Astrocyte (in vitro differentiated cells and primary cell): ENCODE results near the gene PTGR3. TPM values are rescaled to one million over a fixed set of nuclear protein-coding genes. Genes with fewer than 3 reads are reported as not detected.

Source experiments
- DNase-seq: peaks from one replicate; pipeline ENCODE4 v3.0.0-alpha.2; 2010; ENCODE audit warnings: low read depth
- FAIRE-seq: peaks from 2 replicates; lab custom pipeline; 2011; peaks lifted over from hg19 to GRCh38; lab: Jason Lieb, UNC
- H2AFZ ChIP-seq: 2 replicates; pipeline ENCODE4 v1.6.0; 2012; ENCODE audit warnings: low read depth, low read length, inconsistent platforms
- H3K27ac ChIP-seq: 2 replicates; pipeline ENCODE4 v1.5.1; 2011; ENCODE audit warnings: low read depth, low read length, inconsistent platforms
- H3K27me3 ChIP-seq: 2 replicates; pipeline ENCODE4 v1.6.0; 2011; ENCODE audit warnings: low read length, inconsistent platforms; ENCODE audit not compliant: insufficient read depth
- H3K36me3 ChIP-seq: 2 replicates; pipeline ENCODE4 v1.5.1; 2011; ENCODE audit warnings: low read length, inconsistent platforms; ENCODE audit not compliant: insufficient read depth
- H3K4me1 ChIP-seq: 2 replicates; pipeline ENCODE4 v1.5.1; 2011; ENCODE audit warnings: low read length, inconsistent platforms; ENCODE audit not compliant: insufficient read depth
- H3K4me2 ChIP-seq: 2 replicates; pipeline ENCODE4 v1.6.0; 2012; ENCODE audit warnings: low read length, inconsistent platforms
- H3K4me3 ChIP-seq: 2 replicates; pipeline ENCODE4 v1.5.1; 2011; ENCODE audit warnings: low read depth, mild to moderate bottlenecking, low read length, inconsistent platforms; ENCODE audit not compliant: insufficient read depth
- H3K79me2 ChIP-seq: 2 replicates; pipeline ENCODE4 v1.6.0; 2012; ENCODE audit warnings: mild to moderate bottlenecking, low read length, inconsistent platforms; ENCODE audit not compliant: insufficient read depth
- H3K9ac ChIP-seq: 2 replicates; pipeline ENCODE4 v1.6.0; 2012; ENCODE audit warnings: mild to moderate bottlenecking, low read length, inconsistent platforms
- H3K9me3 ChIP-seq: 2 replicates; pipeline ENCODE4 v1.5.1; 2012; ENCODE audit warnings: low read depth, mild to moderate bottlenecking, low read length, inconsistent platforms; ENCODE audit not compliant: insufficient read depth
- H4K20me1 ChIP-seq: 2 replicates; pipeline ENCODE4 v1.6.0; 2012; ENCODE audit warnings: low read length, inconsistent platforms; ENCODE audit not compliant: insufficient read depth
- H3K27ac Mint-ChIP-seq: one replicate; pipeline ENCODE4 v1.8.0; 2021; ENCODE audit warnings: mild to moderate bottlenecking, mixed read lengths; ENCODE audit not compliant: unreplicated experiment
- H3K27me3 Mint-ChIP-seq: one replicate; pipeline ENCODE4 v1.8.0; 2021; ENCODE audit warnings: low read depth, mixed read lengths; ENCODE audit not compliant: unreplicated experiment
- H3K36me3 Mint-ChIP-seq: one replicate; pipeline ENCODE4 v1.8.0; 2021; ENCODE audit warnings: low read depth, mixed read lengths; ENCODE audit not compliant: unreplicated experiment
- H3K4me1 Mint-ChIP-seq: one replicate; pipeline ENCODE4 v1.8.0; 2021; ENCODE audit warnings: low read depth, mixed read lengths; ENCODE audit not compliant: unreplicated experiment
- H3K4me3 Mint-ChIP-seq: one replicate; pipeline ENCODE4 v1.8.0; 2021; ENCODE audit warnings: mild to moderate bottlenecking, moderate library complexity, mixed read lengths; ENCODE audit not compliant: unreplicated experiment
- H3K9me3 Mint-ChIP-seq: one replicate; pipeline ENCODE4 v1.8.0; 2021; ENCODE audit warnings: mild to moderate bottlenecking, mixed read lengths; ENCODE audit not compliant: unreplicated experiment
- EZH2 ChIP-seq: IDR thresholded peaks from 2 replicates; pipeline ENCODE4 v1.6.1; 2012; ENCODE audit warnings: mild to moderate bottlenecking, low read length, inconsistent platforms; ENCODE audit not compliant: insufficient read depth
- total RNA-seq: library from RNA; stranded (reverse); gene quantifications from 2 replicates; pipeline ENCODE4 v1.2.1, GENCODE V29; 2021
- TF ChIP-seq, protein P1 (sequence below): IDR thresholded peaks from 2 replicates; pipeline ENCODE4 v1.5.1; 2011; ENCODE audit warnings: low read depth, mild to moderate bottlenecking, inconsistent platforms, low read length, moderate library complexity; ENCODE audit not compliant: insufficient read depth

PTGR3 gene
- total RNA-seq, 1 donor from 2014 or later = 8.4 TPM

GRCh38 chr18:75231053-75231406 lies 22.1 kb upstream of the PTGR3 start:
- H3K9ac ChIP-seq = no peak overlapping the region
- no peak for DNase-seq
- no peak overlapping the region for H3K4me3 ChIP-seq
- no peak overlapping the region for H3K4me3 Mint-ChIP-seq
- H3K36me3 Mint-ChIP-seq = no peaks in the 10 kb centered on the region
- peaks cover 3% of the 10 kb centered on the region for H4K20me1 ChIP-seq
- H3K27ac Mint-ChIP-seq = no peak overlapping the region
- no peak for FAIRE-seq
- no peaks in the 10 kb centered on the region for H3K9me3 Mint-ChIP-seq
- H3K27ac ChIP-seq = no peak overlapping the region
- no peak overlapping the region for H2AFZ ChIP-seq
- H3K4me2 ChIP-seq = no peak overlapping the region
- H3K79me2 ChIP-seq = peaks cover 11% of the 10 kb centered on the region
- TF ChIP-seq, protein P1, sequence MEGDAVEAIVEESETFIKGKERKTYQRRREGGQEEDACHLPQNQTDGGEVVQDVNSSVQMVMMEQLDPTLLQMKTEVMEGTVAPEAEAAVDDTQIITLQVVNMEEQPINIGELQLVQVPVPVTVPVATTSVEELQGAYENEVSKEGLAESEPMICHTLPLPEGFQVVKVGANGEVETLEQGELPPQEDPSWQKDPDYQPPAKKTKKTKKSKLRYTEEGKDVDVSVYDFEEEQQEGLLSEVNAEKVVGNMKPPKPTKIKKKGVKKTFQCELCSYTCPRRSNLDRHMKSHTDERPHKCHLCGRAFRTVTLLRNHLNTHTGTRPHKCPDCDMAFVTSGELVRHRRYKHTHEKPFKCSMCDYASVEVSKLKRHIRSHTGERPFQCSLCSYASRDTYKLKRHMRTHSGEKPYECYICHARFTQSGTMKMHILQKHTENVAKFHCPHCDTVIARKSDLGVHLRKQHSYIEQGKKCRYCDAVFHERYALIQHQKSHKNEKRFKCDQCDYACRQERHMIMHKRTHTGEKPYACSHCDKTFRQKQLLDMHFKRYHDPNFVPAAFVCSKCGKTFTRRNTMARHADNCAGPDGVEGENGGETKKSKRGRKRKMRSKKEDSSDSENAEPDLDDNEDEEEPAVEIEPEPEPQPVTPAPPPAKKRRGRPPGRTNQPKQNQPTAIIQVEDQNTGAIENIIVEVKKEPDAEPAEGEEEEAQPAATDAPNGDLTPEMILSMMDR = no peak
- no peak for TF ChIP-seq EZH2
- H3K36me3 ChIP-seq = no peaks in the 10 kb centered on the region
- no peaks in the 10 kb centered on the region for H3K27me3 Mint-ChIP-seq
- H3K27me3 ChIP-seq = no peaks in the 10 kb centered on the region
- H3K9me3 ChIP-seq = no peaks in the 10 kb centered on the region
- H3K4me1 ChIP-seq = peaks cover 14% of the 10 kb centered on the region
- H3K4me1 Mint-ChIP-seq = peaks cover 2% of the 10 kb centered on the region

DNA sequence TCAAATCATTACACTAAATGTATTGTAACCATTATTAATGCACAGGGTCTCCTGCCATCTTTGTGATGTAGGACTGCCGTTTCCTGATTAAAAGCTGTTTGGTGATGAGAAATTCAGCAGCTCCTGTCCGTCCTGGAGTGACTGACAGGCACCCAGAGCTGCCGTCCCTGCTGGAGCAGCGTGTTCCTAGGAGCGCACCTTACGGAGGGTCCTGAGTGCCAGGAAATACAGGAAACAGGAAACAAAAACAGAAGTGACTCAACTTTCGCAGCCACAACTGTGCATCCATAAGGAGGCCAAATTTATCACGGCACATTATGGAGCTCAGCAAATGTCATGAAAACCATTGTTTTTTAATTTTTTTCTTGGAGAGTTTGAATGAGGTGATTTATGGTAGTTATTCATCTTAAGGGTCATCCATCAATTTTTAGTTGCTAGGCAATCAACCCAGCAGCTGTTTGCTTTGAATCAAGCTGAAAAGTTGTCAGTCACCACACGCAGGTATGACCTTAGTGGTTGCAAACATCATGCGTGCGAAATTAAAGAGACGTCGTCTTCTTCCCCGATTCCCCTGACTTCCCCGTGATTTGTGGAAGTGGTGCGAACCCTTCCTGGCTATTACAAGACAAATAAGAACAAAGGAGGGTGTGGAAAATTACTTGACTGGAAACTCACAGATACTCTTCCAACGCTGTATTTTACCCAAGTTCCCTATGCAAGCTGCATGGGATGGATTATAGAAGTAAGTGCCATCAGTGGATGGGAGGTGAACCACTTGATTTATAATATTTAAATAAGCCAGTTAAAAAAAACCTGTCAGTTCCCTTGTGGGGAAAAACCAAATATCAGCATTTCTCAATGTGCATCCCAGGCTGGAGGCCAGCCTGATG lies 21.5 kb upstream of the PTGR3 start:
- H3K36me3 Mint-ChIP-seq = no peaks in the 10 kb centered on the region
- Histone ChIP-seq H3K36me3 (no peaks in the 10 kb centered on the region), H3K27me3 (no peaks in the 10 kb centered on the region), H2AFZ (no peak overlapping the region), H3K79me2 (peaks cover 8% of the 10 kb centered on the region), H3K9ac (no peak overlapping the region), H3K27ac (no peak overlapping the region), H4K20me1 (peaks cover 3% of the 10 kb centered on the region), H3K9me3 (no peaks in the 10 kb centered on the region), H3K4me2 (peak overlapping the region; percentile 52), H3K4me3 (peak overlapping the region; percentile 3), H3K4me1 (peaks cover 14% of the 10 kb centered on the region)
- H3K27ac Mint-ChIP-seq = no peak overlapping the region
- peaks cover 2% of the 10 kb centered on the region for H3K4me1 Mint-ChIP-seq
- no peaks in the 10 kb centered on the region for H3K9me3 Mint-ChIP-seq
- no peak for FAIRE-seq
- TF ChIP-seq, protein P1 = no peak
- no peak for TF ChIP-seq EZH2
- H3K27me3 Mint-ChIP-seq = no peaks in the 10 kb centered on the region
- no peak overlapping the region for H3K4me3 Mint-ChIP-seq
- DNase-seq = peak; percentile 77

- H3K4me3 Mint-ChIP-seq = no peak overlapping the region
- TF ChIP-seq EZH2 = no peak
- TF ChIP-seq, protein P1 = no peak
- Histone ChIP-seq H3K79me2 (peaks cover 8% of the 10 kb centered on the region), H3K4me1 (peaks cover 14% of the 10 kb centered on the region), H3K27ac (no peak overlapping the region), H2AFZ (no peak overlapping the region), H4K20me1 (peaks cover 3% of the 10 kb centered on the region), H3K4me2 (no peak overlapping the region), H3K27me3 (no peaks in the 10 kb centered on the region), H3K9ac (no peak overlapping the region), H3K9me3 (no peaks in the 10 kb centered on the region), H3K4me3 (no peak overlapping the region), H3K36me3 (no peaks in the 10 kb centered on the region)
- DNase-seq (no peak), FAIRE-seq (no peak)
- peaks cover 2% of the 10 kb centered on the region for H3K4me1 Mint-ChIP-seq
- no peak overlapping the region for H3K27ac Mint-ChIP-seq
- no peaks in the 10 kb centered on the region for H3K9me3 Mint-ChIP-seq
- H3K27me3 Mint-ChIP-seq = no peaks in the 10 kb centered on the region
- no peaks in the 10 kb centered on the region for H3K36me3 Mint-ChIP-seq
Measured at GRCh38 chr18:75229437-75229836, 20.5 kb upstream of the PTGR3 start.
